GM12873 (cell line): Measurements from ENCODE around the gene TRIB2.

Source experiments
- TF ChIP-seq, protein P1 (sequence below): IDR thresholded peaks from 2 replicates; pipeline ENCODE4 v1.5.1; 2012; ENCODE audit warnings: low read depth, mild to moderate bottlenecking, moderate library complexity, low read length, control low read depth; ENCODE audit not compliant: insufficient read depth; ENCODE audit errors: missing control alignments

Gene TRIB2

GRCh38 chr2:12710301-12710700 is 6.4 kb upstream of the TRIB2 start:
- TF ChIP-seq, protein P1, sequence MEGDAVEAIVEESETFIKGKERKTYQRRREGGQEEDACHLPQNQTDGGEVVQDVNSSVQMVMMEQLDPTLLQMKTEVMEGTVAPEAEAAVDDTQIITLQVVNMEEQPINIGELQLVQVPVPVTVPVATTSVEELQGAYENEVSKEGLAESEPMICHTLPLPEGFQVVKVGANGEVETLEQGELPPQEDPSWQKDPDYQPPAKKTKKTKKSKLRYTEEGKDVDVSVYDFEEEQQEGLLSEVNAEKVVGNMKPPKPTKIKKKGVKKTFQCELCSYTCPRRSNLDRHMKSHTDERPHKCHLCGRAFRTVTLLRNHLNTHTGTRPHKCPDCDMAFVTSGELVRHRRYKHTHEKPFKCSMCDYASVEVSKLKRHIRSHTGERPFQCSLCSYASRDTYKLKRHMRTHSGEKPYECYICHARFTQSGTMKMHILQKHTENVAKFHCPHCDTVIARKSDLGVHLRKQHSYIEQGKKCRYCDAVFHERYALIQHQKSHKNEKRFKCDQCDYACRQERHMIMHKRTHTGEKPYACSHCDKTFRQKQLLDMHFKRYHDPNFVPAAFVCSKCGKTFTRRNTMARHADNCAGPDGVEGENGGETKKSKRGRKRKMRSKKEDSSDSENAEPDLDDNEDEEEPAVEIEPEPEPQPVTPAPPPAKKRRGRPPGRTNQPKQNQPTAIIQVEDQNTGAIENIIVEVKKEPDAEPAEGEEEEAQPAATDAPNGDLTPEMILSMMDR, result no peak

DNA sequence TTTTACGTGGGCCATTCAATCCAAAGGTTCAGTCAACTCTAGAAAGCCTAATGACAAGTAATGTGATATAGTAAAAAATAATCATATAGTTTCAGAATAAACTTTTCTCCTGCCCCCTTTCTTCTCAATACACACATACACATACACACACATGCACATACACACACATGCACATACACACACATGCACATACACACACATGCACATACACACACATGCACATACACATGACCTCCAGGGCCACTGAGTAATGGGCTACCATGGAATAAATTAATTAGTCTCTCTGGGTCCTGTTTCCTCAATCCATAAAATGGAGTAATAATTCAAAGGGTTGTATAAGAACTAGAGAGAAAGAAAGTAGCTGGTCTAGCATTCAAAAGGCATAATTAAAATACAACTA is 5.4 kb upstream of the TRIB2 start:
- TF ChIP-seq, protein P1, result no peak

GRCh38 chr2:12712881-12713280 is 3.9 kb upstream of the TRIB2 start:
- TF ChIP-seq, protein P1, result no peak

DNA sequence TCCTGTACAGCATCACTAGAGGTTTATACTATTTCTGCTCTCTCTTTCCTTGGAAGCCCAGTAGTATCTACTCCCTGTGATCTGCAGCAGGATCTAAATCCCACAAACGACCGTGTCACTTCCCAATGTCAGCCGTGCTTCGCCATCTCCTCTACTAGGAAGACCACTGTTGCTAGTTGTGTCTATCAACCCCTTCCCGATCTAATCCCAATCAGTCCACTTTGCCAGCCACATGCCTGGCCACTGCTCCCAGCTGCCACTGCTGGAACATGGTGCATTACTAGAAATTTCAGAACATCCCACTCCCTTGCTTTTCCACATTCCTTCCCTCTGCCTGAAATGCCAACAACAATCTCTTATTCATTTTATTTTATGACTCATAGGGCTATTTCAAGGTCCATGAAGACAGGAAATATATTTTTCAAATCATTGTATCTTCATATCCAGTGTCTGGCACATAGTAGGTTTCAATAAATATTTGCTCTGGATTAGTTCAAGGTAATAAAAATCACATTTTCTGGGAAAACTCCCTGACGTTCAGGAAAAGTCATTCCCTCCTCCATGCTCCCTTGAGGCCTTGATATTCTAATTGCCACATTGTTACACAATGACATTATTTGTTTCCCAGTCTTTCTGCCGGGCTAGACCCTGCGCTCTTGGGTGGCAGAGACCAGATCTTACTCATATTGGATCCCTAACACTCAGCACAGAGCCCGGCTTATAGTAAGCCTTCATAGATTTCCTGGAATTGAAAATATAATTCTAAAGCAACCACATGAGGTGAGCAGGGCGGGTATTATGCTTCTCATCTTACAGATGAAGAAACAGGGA is 2.1 kb upstream of the TRIB2 start:
- TF ChIP-seq, protein P1, result no peak

- TF ChIP-seq, protein P1, result no peak
Observed at GRCh38 chr2:12715258-12716031, 1.3 kb upstream of the TRIB2 start.

DNA sequence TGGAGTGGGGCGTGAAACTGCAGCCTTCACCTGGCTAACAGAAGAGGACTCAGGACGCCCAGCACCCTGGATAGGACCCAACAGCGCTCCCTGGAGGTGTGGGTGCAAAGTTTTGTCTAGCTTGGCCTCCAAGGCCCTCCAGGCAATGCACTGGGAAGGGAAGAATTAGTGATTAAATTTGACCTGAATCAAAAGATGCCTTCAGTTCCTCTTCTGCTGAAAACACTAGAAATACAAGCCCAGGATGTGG is 779 bp upstream of the TRIB2 start:
- TF ChIP-seq, protein P1, result peak; percentile 76

GRCh38 chr2:12717191-12718014 is 667 bp downstream of the TRIB2 start:
- TF ChIP-seq, protein P1, result peak; percentile 33
